Dendritic cell treated with granulocyte-macrophage colony-stimulating factor and Interleukin-4, amounts not matched to agents 40 ng/mL and 50 ng/mL, for 4 days (primary cell): ENCODE data around the gene RANBP10.

ENCODE experiments used
- H3K27ac Mint-ChIP-seq: one replicate; pipeline ENCODE4 v1.8.0; 2022; ENCODE audit warnings: mild to moderate bottlenecking, mixed read lengths
- H3K27me3 Mint-ChIP-seq: one replicate; pipeline ENCODE4 v1.8.0; 2022; ENCODE audit warnings: mild to moderate bottlenecking, mixed read lengths
- H3K36me3 Mint-ChIP-seq: one replicate; pipeline ENCODE4 v1.8.0; 2022; ENCODE audit warnings: low read depth, mixed read lengths
- H3K4me1 Mint-ChIP-seq: one replicate; pipeline ENCODE4 v1.8.0; 2022; ENCODE audit warnings: low read depth, mixed read lengths
- H3K4me3 Mint-ChIP-seq: one replicate; pipeline ENCODE4 v1.8.0; 2022; ENCODE audit warnings: mild to moderate bottlenecking, moderate library complexity, mixed read lengths
- H3K9me3 Mint-ChIP-seq: one replicate; pipeline ENCODE4 v1.8.0; 2022; ENCODE audit warnings: mixed read lengths
- intact Hi-C: fragments of 100-400 bp; cut with micrococcal nuclease; formaldehyde crosslinking; loops from one replicate; pipeline ENCODE4 v1.15.0; 2022

The RANBP10 gene

DNA sequence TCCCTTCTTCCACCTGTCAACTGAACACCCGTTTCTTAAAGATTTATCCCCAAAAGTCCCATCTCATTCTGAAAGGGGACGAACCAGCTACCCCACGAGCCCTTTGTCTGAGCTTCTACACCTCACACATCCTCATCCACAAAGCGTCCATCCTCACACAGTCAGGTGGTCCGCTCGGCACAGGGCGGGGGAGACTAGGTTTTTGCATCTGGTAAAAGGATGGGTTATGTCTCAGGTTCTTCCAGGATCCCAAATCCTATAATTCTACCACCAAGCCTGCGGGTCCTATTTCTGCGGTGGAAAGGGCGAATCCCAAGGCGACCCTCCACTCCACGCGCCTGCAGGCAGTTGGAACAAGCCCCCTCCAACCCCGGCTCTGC lies 87.7 kb downstream of the RANBP10 start:
- peaks cover 37% of the 10 kb centered on the region for H3K4me1 Mint-ChIP-seq
- intact Hi-C loops, result loop anchor here (1.0 to 5.0 kb wide), 2 partner anchors 41 to 88 kb away; partner anchors contain the start of genes RANBP10 and TSNAXIP1
- H3K4me3 Mint-ChIP-seq, result peak overlapping the region; percentile 98
- peaks cover 17% of the 10 kb centered on the region for H3K36me3 Mint-ChIP-seq
- H3K27me3 Mint-ChIP-seq, result no peaks in the 10 kb centered on the region
- no peaks in the 10 kb centered on the region for H3K9me3 Mint-ChIP-seq
- peak overlapping the region; percentile 96 for H3K27ac Mint-ChIP-seq

DNA sequence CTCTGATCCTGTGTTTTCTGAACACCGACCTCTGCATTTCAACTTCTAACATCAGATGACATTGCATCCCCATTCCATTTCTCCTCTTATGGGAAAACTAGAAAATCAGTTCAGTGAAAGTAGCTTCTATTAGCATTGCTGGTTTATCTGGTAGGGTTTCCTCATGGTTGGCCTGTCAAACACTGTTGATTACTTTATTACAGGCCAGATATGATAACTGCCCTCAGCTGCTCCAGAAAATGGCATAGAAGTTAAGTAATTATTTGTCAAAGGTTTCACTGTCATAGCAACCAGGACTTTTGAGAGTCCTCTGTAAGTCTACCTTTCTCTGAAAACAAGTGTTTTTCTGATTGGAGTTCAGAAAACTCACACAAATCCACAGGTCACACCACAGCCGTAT lies 90.3 kb downstream of the RANBP10 start:
- H3K36me3 Mint-ChIP-seq, result peaks cover 11% of the 10 kb centered on the region
- intact Hi-C loops, result loop anchor here (5.0 kb wide), 1 partner anchor 39 kb away; no protein-coding TSS in a partner anchor
- H3K4me1 Mint-ChIP-seq, result peaks cover 44% of the 10 kb centered on the region
- no peaks in the 10 kb centered on the region for H3K9me3 Mint-ChIP-seq
- no peak overlapping the region for H3K27ac Mint-ChIP-seq
- no peaks in the 10 kb centered on the region for H3K27me3 Mint-ChIP-seq
- no peak overlapping the region for H3K4me3 Mint-ChIP-seq

DNA sequence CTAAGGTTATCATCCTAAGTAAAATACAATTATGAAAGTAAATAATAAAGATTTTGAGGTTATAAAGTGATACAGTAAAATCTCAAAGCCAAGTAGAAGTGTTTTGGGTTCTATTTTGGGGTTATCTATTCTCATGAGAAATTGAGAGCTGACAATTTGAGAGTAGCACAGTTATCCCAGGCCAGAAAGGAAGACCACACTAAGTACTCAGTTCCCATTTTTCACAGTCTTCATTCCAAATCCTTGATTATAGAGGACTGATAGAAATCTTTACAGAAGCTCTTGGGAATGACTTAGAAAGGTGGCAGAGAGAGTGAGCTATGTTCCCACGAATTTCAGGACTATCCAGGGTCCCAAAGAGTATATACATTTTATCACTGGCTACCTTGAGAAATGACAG lies 91.8 kb downstream of the RANBP10 start:
- Mint-ChIP-seq H3K9me3 (no peaks in the 10 kb centered on the region), H3K27me3 (no peaks in the 10 kb centered on the region), H3K4me3 (no peak overlapping the region), H3K36me3 (peaks cover 10% of the 10 kb centered on the region), H3K4me1 (peaks cover 35% of the 10 kb centered on the region), H3K27ac (no peak overlapping the region)
- intact Hi-C loops, result no loop called here

DNA sequence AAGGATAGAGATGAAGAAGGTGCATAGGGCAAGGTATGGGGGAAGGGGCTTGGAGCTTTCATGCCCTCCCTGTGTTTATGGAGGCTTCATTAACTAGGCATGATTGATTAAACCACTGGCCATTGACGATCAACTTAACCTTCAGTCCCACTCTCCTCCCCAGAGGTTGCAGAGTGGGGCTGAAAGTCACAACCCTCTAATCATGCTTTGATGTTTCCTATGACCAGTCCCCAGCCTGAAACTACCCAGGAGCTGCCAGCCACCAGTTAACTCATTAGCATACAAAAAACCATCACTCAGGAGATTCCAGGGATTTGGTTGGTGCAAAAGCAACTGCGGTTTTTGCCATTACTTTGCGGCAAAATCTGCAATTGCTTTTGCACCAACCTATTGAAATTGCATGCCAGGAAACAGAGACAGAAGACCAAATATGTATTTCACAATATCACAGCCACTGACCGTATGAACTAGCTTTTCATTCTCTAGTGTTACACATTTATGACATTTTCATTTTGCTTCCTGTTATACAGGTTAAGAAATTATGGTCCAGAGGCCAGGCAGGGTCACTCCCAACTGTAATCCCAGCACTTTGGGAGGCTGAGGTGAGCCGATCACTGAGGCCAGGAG lies 92.6 kb downstream of the RANBP10 start:
- intact Hi-C loops, result no loop called here
- H3K27ac Mint-ChIP-seq, result no peak overlapping the region
- H3K4me1 Mint-ChIP-seq, result peaks cover 30% of the 10 kb centered on the region
- H3K4me3 Mint-ChIP-seq, result no peak overlapping the region
- no peaks in the 10 kb centered on the region for H3K27me3 Mint-ChIP-seq
- no peaks in the 10 kb centered on the region for H3K9me3 Mint-ChIP-seq
- H3K36me3 Mint-ChIP-seq, result peaks cover 2% of the 10 kb centered on the region

DNA sequence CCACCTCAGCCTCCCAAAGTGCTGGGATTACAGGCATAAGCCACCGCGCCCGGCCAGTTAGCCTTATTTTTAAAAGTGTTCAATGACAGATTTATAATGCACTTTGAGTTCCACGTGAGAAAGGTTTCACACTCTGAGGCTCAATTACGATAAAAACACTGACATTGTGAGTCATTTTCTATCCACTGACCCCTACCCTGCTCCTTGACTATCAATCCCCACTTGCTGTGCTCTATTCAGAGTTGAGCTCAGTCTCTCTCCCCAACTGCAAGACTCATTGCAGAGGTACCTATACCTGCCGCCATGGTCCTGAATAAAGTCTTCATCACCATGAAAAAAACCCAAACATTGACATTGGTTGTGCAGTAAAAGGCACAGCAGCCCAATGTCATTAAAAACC lies 95.8 kb downstream of the RANBP10 start:
- Mint-ChIP-seq H3K9me3 (no peaks in the 10 kb centered on the region), H3K4me3 (no peak overlapping the region), H3K4me1 (peaks cover 15% of the 10 kb centered on the region), H3K27ac (no peak overlapping the region), H3K27me3 (no peaks in the 10 kb centered on the region), H3K36me3 (no peaks in the 10 kb centered on the region)
- intact Hi-C loops, result no loop called here

DNA sequence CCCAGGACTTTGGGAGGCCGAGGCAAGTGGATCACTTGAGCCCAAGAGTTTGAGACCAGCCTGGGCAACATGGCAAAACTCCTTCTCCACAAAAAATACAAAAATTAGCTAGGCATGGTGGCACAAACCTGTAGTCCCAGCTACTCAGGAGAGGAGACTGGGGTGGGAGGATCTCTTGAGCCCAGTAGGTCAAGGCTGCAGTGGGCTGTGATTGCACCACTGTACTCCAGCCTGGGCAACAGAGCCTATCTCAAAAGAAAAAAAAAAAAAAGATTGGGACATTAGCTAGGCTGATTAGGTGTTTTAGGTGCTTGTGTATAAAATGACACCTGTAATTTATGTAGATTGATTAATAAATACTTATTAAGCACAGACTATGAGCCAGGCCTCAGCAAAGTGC lies 97.3 kb downstream of the RANBP10 start:
- Mint-ChIP-seq H3K4me3 (no peak overlapping the region), H3K36me3 (no peaks in the 10 kb centered on the region), H3K9me3 (no peaks in the 10 kb centered on the region), H3K27ac (no peak overlapping the region), H3K4me1 (peaks cover 11% of the 10 kb centered on the region), H3K27me3 (no peaks in the 10 kb centered on the region)
- intact Hi-C loops, result no loop called here

DNA sequence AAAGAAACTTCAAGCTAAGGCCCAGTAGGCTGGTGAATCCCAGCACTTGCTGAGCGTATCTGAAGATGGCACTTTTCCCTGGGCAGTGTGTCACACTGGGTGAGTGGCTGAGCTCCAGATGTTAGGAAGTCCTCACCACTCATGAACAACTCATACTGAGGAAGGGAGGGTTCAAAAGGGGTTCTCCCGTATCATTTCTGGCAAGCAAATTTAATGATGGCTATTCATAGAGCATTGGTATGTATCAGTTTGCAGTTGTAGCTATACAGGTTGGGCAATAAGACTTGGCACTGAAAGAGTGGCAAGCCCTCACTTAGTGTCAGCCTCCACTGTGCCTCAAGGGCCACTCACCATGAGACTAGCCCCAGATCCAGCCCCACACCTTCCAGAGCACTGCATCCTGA lies 98.0 kb downstream of the RANBP10 start:
- intact Hi-C loops, result no loop called here
- Mint-ChIP-seq H3K27ac (no peak overlapping the region), H3K4me1 (peaks cover 11% of the 10 kb centered on the region), H3K9me3 (no peaks in the 10 kb centered on the region), H3K4me3 (no peak overlapping the region), H3K36me3 (no peaks in the 10 kb centered on the region), H3K27me3 (no peaks in the 10 kb centered on the region)

DNA sequence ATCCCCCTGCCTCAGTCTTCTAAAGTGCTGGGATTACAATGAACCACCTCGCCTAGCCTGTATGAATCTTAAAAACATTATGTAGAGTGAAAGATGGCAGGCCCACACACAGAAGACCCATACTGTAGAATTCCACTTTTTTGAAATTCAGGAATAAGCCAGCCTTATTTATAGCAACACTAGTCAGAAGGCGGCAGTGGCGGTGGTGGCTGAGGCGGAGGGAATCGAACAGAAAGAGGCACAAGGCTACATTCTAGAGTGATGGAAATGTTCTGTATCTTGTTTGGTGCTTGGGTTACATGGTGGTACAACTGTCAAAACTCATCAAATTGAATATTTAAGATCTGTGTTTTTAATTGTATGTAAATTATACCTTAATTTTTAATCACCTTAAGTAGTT lies 98.6 kb downstream of the RANBP10 start:
- H3K27ac Mint-ChIP-seq, result no peak overlapping the region
- H3K4me3 Mint-ChIP-seq, result no peak overlapping the region
- no peaks in the 10 kb centered on the region for H3K36me3 Mint-ChIP-seq
- H3K9me3 Mint-ChIP-seq, result no peaks in the 10 kb centered on the region
- peaks cover 11% of the 10 kb centered on the region for H3K4me1 Mint-ChIP-seq
- H3K27me3 Mint-ChIP-seq, result no peaks in the 10 kb centered on the region
- intact Hi-C loops, result no loop called here

DNA sequence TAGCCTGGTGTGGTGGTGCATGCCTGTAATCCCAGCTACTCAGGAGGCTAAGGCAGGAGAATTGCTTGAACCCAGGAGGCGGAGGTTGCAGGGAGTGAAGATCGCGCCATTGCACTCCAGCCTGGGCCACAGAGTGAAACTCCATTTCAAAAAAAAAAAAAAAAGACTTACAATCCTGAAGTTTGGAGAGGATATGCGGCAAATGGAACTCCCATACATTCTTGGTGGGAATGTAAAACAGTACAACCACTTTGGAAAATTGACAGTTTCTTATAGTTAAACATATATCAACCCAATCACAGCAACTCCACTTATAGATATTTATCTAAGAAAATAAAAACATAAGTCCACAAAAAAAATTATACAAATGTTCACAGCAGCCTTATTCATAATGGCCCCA lies 99.2 kb downstream of the RANBP10 start:
- H3K36me3 Mint-ChIP-seq, result no peaks in the 10 kb centered on the region
- no peaks in the 10 kb centered on the region for H3K27me3 Mint-ChIP-seq
- intact Hi-C loops, result no loop called here
- no peak overlapping the region for H3K27ac Mint-ChIP-seq
- no peaks in the 10 kb centered on the region for H3K9me3 Mint-ChIP-seq
- H3K4me3 Mint-ChIP-seq, result no peak overlapping the region
- H3K4me1 Mint-ChIP-seq, result peaks cover 11% of the 10 kb centered on the region

DNA sequence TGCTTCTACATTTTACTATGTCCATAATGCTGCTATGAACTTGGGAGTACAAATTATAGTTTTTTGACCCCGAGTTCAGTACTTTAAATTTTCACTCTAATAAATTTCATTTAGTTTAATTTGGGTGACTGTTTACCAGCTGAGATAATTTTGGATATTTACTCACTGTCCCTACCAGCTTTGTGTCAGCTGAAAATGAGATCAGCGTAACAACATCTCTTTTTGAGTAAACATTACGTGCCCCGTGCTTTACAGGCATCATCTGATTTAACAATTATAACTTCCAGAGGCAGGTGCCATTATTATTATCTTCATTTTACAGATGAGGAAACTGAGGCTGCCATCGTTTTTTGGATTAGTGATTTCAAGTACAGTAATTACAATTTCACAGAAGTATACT lies 102.2 kb downstream of the RANBP10 start:
- H3K27ac Mint-ChIP-seq, result no peak overlapping the region
- peaks cover 7% of the 10 kb centered on the region for H3K36me3 Mint-ChIP-seq
- no peaks in the 10 kb centered on the region for H3K27me3 Mint-ChIP-seq
- H3K9me3 Mint-ChIP-seq, result no peaks in the 10 kb centered on the region
- H3K4me1 Mint-ChIP-seq, result no peaks in the 10 kb centered on the region
- H3K4me3 Mint-ChIP-seq, result no peak overlapping the region
- intact Hi-C loops, result no loop called here

DNA sequence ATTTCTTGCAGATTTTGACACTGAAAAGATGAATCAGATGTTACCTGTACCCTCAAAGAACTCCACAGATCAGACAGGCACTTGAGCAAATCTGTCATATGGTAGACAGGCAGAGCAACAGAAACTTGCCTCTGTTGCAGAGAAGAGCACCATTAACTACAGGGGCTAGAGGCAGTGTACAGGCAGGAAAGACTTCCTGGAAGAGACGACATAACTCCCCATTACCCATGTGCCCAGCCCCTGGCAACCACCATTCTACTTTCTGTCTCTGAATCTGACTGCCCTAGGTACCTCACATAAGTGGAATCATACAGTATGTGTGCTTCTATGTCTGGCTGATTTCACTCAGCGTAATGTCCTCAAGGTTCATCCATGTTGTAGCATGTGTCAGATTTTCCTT lies 102.7 kb downstream of the RANBP10 start:
- Mint-ChIP-seq H3K27ac (no peak overlapping the region), H3K36me3 (peaks cover 12% of the 10 kb centered on the region), H3K4me1 (no peaks in the 10 kb centered on the region), H3K4me3 (no peak overlapping the region), H3K9me3 (no peaks in the 10 kb centered on the region), H3K27me3 (no peaks in the 10 kb centered on the region)
- intact Hi-C loops, result no loop called here

DNA sequence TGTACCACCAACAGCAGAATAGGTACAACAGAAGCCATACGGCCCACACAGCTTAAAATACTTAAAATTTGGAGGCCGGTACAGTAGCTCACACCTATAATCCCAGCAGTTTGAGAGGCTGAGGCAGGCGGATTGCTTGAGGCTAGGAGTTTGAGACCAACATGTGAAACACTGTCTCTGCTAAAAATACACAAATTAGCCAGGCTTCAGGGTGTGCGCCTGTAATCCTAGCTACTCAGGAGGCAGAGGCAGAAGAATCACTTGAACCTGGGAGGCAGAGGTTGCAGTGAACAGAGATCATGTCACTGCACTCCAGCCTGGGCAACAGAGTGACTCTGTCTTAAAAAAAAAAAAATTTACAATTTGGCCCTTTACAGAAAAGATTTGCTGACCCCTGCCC lies 104.2 kb downstream of the RANBP10 start:
- intact Hi-C loops, result no loop called here
- H3K4me1 Mint-ChIP-seq, result peaks cover 9% of the 10 kb centered on the region
- peaks cover 24% of the 10 kb centered on the region for H3K36me3 Mint-ChIP-seq
- no peaks in the 10 kb centered on the region for H3K27me3 Mint-ChIP-seq
- H3K4me3 Mint-ChIP-seq, result no peak overlapping the region
- H3K9me3 Mint-ChIP-seq, result no peaks in the 10 kb centered on the region
- H3K27ac Mint-ChIP-seq, result no peak overlapping the region

DNA sequence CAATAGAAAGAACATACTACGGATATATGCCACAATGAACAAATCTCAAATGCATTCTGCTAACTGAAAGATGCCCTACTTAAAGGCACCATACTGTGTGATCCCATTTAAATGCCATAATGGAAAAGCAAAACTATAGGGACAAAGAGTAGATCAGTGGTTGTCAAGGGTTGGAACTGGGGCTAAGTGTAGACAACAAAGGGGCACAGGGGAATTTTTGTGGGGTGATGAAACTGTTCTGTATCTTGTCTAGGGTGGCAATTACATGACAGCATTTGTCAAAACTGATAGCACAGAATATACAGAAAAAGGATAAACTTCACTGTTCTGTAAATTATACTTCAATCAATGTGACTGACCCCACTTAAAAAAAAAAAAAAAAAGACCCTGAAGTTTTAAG lies 104.9 kb downstream of the RANBP10 start:
- intact Hi-C loops, result no loop called here
- Mint-ChIP-seq H3K36me3 (peaks cover 24% of the 10 kb centered on the region), H3K4me1 (peaks cover 9% of the 10 kb centered on the region), H3K9me3 (no peaks in the 10 kb centered on the region), H3K27me3 (no peaks in the 10 kb centered on the region), H3K27ac (no peak overlapping the region), H3K4me3 (no peak overlapping the region)

DNA sequence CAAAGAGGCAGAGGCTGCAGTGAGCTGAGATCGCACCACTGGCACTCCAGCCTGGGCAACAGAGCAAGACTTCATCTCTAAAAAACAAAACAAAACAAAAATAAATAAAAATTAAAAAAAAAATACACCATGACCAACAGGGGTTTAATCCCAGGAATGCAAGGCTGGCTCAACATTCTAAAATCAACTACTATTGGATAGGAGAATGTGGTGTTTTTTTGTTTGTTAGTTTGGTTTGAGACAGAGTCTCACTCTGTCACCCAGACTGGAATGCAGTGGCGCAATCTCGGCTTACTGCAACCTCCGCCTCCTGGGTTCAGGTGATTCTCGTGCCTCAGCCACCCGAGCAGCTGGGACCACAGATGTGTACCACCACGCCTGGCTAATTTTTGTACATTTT lies 107.1 kb downstream of the RANBP10 start:
- H3K4me3 Mint-ChIP-seq, result no peak overlapping the region
- H3K9me3 Mint-ChIP-seq, result no peaks in the 10 kb centered on the region
- H3K27me3 Mint-ChIP-seq, result no peaks in the 10 kb centered on the region
- intact Hi-C loops, result no loop called here
- H3K36me3 Mint-ChIP-seq, result peaks cover 24% of the 10 kb centered on the region
- no peak overlapping the region for H3K27ac Mint-ChIP-seq
- peaks cover 9% of the 10 kb centered on the region for H3K4me1 Mint-ChIP-seq

DNA sequence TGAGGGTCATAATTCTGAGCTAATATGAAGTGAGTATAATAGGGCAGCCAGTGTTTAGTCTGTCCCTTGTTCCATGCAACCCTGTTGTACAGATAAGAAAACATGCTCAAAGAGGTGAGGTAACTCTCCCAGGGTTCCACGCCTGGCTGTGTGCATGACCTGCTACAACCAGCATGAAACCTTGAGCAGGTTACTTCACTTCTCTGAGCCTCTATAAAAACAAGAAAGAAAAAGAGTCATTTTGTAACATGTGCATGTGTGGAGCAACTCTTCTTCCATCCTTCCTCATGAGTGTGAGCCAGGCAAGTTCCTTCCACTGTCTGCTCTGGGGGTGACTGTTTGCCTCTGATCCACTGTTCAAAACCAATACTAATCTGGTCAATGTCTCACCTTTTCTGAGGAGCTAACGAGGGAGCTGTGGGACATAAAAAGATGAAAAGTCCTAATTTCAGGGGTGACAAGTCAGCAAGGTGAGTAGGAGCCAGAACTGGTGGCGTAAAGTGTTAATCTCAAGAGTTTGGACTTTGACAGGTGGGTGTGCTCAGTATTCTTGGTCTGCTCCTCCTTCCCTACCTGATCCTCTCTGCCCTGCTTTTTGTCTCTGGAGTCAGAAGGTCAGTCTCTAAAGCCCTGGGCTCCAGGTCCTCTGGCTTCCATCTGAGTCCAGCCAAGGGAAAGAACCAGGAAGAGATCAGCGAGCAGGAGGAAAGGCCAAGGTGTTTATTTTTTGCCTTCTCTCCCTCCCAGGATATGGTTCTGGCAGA lies 108.8 kb downstream of the RANBP10 start:
- Mint-ChIP-seq H3K9me3 (no peaks in the 10 kb centered on the region), H3K27me3 (no peaks in the 10 kb centered on the region), H3K4me3 (no peak overlapping the region), H3K27ac (no peak overlapping the region), H3K36me3 (peaks cover 24% of the 10 kb centered on the region), H3K4me1 (peaks cover 9% of the 10 kb centered on the region)
- intact Hi-C loops, result no loop called here
